Mucosa of descending colon (tissue), 3 donors: ENCODE data around the gene CDC6. TPM values are rescaled to one million over a fixed set of nuclear protein-coding genes. Genes with fewer than 3 reads are reported as not detected.
A peak's percentile ranks its signal among the peaks of the same experiment; 100 is the strongest.

ENCODE experiments used
- ATAC-seq: fragments of 200-7000 bp; cut with Tn5 transposase; one replicate; pipeline ENCODE4 v1.9.1; 2020; ENCODE audit warnings: mild to moderate bottlenecking, moderate library complexity
- DNase-seq, 3 donors: peaks; one replicate each; pipeline ENCODE4 v3.0.0-alpha.2; 2020
- H3K36me3 ChIP-seq: fragments of 200-600 bp; one replicate; pipeline ENCODE4 v1.8.0; 2021; ENCODE audit warnings: low read depth, mild to moderate bottlenecking
- H3K4me1 ChIP-seq: fragments of 200-600 bp; one replicate; pipeline ENCODE4 v1.8.0; 2021; ENCODE audit warnings: low read depth, mild to moderate bottlenecking
- H3K4me3 ChIP-seq: fragments of 200-600 bp; one replicate; pipeline ENCODE4 v1.8.0; 2021; ENCODE audit warnings: mild to moderate bottlenecking
- H3K9me3 ChIP-seq: fragments of 200-600 bp; one replicate; pipeline ENCODE4 v1.8.0; 2021; ENCODE audit warnings: mild to moderate bottlenecking
- CTCF ChIP-seq: fragments of 200-600 bp; IDR thresholded peaks from one replicate; pipeline ENCODE4 v1.8.0; 2022; ENCODE audit warnings: antibody characterized with exemption, mild to moderate bottlenecking
- intact Hi-C, 2 donors: fragments of 100-400 bp; cut with DNase I in 1 of 2; cut with micrococcal nuclease in 1 of 2; formaldehyde crosslinking; loops; one replicate each; pipeline versions ENCODE4 v1.11.0 to v1.11.1; 2022; cut with DNase I, micrococcal nuclease
- total RNA-seq, 3 donors: library from RNA; stranded (reverse); fragmentation: NEBNext Ultra II Directional in 2 of 3; extraction: Animal tissue kit (Norgen Biotek cat#: 25700) in 2 of 3; gene quantifications; one replicate each; pipeline versions ENCODE4 v1.2.1 to v1.2.4, GENCODE V29; 2021 to 2023
- donor health status: DM: no; HTN: no; CAD: no; lungs with moderate emphysema.
- donor health status: DM: no; HTN: no; CAD: no.
- donor health status: DM: no; HTN: yes; CAD: no.

The CDC6 gene
- total RNA-seq, 3 donors from 2014 or later, result 4.0 to 14.9 (median 7.4) TPM

DNA sequence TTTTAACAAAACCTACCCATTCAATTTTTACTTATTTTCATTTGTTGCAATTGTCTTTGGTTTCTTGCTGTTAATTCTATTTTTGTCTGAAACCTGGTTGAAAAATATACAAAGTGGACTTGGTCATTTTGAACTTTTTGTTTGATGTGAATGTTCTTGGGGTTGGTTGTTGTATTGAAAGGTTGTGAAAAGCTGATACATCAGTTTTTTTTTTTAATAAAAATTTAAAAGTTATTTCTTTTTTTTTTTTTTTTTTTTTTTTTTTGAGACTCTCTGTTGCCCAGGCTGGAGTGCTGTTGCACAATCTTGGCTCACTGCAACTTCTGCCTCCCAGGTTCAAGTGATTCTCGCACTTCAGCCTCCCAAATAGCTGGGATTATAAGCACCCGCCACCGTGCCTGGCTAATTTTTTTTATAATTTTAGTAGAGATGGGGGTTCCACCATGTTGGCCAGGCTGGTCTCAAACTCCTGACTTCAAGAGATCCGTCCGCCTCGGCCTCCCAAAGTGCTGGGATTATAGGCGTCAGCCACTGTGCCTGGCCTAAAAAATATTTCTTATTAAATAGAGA, 39.7 kb upstream of the CDC6 start:
- DNase-seq (no peak), ATAC-seq (no peak)
- no peak for TF ChIP-seq CTCF
- Histone ChIP-seq H3K9me3 (no peaks in the 10 kb centered on the region), H3K4me1 (peaks cover 4% of the 10 kb centered on the region), H3K36me3 (no peaks in the 10 kb centered on the region), H3K4me3 (no peak overlapping the region)
- intact Hi-C loops, result no loop called here

- intact Hi-C loops, result no loop called here
- H3K4me1 ChIP-seq, result peaks cover 7% of the 10 kb centered on the region
- H3K4me3 ChIP-seq, result no peak overlapping the region
- H3K9me3 ChIP-seq, result no peaks in the 10 kb centered on the region
- ATAC-seq (no peak), DNase-seq (no peak)
- H3K36me3 ChIP-seq, result no peaks in the 10 kb centered on the region
- no peak for TF ChIP-seq CTCF
Observed at GRCh38 chr17:40248507-40248906, 39.2 kb upstream of the CDC6 start.

- intact Hi-C loops, result no loop called here
- DNase-seq, result peak in 1 of 3 donors; percentile 59
- peak; percentile 98 for ATAC-seq
- Histone ChIP-seq H3K9me3 (no peaks in the 10 kb centered on the region), H3K36me3 (no peaks in the 10 kb centered on the region), H3K4me1 (peaks cover 7% of the 10 kb centered on the region), H3K4me3 (no peak overlapping the region)
- TF ChIP-seq CTCF, result no peak
Observed at GRCh38 chr17:40251576-40251975, 36.1 kb upstream of the CDC6 start.

- no peak for TF ChIP-seq CTCF
- Histone ChIP-seq H3K4me1 (peaks cover 7% of the 10 kb centered on the region), H3K4me3 (no peak overlapping the region), H3K9me3 (no peaks in the 10 kb centered on the region), H3K36me3 (no peaks in the 10 kb centered on the region)
- ATAC-seq, result no peak
- DNase-seq, result no peak
- intact Hi-C loops, result no loop called here
Observed at GRCh38 chr17:40253565-40253964, 34.1 kb upstream of the CDC6 start.

GRCh38 chr17:40259505-40259904, 28.2 kb upstream of the CDC6 start:
- intact Hi-C loops, result no loop called here
- Histone ChIP-seq H3K4me1 (peaks cover 5% of the 10 kb centered on the region), H3K9me3 (no peaks in the 10 kb centered on the region), H3K4me3 (no peak overlapping the region), H3K36me3 (no peaks in the 10 kb centered on the region)
- ATAC-seq (peak; percentile 72), DNase-seq (no peak)
- TF ChIP-seq CTCF, result no peak

DNA sequence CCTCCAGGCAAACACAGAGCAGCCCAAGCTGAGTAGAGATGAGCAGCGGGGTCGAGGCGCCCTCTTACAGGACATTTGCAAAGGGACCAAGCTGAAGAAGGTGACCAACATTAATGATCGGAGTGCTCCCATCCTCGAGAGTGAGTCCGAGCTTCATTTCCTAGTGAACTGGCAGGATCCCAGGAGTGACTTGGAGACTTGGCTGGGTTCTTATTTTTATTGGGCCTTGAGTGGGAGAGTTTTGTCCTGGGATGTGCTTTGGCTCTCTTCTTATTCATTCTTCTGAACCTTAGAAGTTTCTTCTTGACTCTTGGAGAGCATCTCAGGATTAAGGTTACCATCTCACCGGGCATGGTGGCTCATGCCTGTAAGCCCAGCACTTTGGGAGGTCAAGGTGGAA, 27.2 kb upstream of the CDC6 start:
- H3K4me1 ChIP-seq, result peaks cover 5% of the 10 kb centered on the region
- no peaks in the 10 kb centered on the region for H3K36me3 ChIP-seq
- no peak for ATAC-seq
- H3K4me3 ChIP-seq, result no peak overlapping the region
- DNase-seq, result no peak
- intact Hi-C loops, result no loop called here
- no peaks in the 10 kb centered on the region for H3K9me3 ChIP-seq
- TF ChIP-seq CTCF, result no peak
